GM12865 (cell line): ENCODE data around the gene RHOD.

Source experiments
- DNase-seq: peaks from one replicate; pipeline ENCODE4 v3.0.0; 2010; ENCODE audit warnings: low read depth
- H3K4me3 ChIP-seq: 2 replicates; pipeline ENCODE4 v1.5.1; 2011; ENCODE audit warnings: mild to moderate bottlenecking, low read depth, low read length, control low read depth
- TF ChIP-seq, protein P1 (sequence below): IDR thresholded peaks from 2 replicates; pipeline ENCODE4 v1.5.1; 2011; ENCODE audit warnings: low read length, control low read depth, low read depth, inconsistent platforms; ENCODE audit not compliant: insufficient read depth; ENCODE audit errors: missing control alignments

RHOD gene

DNA sequence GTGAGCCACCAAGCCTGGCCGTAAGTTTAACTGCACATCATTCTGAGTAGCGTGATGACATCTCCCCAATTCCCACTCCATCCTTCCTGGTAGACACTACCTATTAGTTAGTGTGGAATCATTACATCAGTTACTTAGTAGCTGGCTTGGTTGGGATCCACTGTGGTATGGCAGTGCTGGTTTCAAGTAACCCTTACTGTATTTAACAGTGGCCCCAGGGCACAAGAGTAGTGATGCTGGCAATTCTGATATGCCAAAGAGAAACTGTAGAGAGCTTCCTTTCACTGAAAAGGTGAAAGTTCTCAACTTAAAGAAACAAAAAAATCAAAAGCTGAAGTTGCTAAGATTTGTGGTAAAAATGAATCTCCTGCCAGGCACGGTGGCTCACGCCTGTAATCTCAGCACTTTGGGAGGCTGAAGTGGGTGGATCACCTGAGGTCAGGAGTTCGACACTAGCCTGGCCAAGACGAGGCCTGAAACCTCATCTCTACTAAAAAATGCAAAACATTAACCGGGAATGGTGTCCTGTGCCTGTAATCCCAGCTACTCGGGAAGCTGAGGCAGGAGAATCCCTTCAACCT lies 27.2 kb downstream of the RHOD start:
- no peak for DNase-seq
- TF ChIP-seq, protein P1, sequence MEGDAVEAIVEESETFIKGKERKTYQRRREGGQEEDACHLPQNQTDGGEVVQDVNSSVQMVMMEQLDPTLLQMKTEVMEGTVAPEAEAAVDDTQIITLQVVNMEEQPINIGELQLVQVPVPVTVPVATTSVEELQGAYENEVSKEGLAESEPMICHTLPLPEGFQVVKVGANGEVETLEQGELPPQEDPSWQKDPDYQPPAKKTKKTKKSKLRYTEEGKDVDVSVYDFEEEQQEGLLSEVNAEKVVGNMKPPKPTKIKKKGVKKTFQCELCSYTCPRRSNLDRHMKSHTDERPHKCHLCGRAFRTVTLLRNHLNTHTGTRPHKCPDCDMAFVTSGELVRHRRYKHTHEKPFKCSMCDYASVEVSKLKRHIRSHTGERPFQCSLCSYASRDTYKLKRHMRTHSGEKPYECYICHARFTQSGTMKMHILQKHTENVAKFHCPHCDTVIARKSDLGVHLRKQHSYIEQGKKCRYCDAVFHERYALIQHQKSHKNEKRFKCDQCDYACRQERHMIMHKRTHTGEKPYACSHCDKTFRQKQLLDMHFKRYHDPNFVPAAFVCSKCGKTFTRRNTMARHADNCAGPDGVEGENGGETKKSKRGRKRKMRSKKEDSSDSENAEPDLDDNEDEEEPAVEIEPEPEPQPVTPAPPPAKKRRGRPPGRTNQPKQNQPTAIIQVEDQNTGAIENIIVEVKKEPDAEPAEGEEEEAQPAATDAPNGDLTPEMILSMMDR: no peak
- H3K4me3 ChIP-seq: no peak overlapping the region

GRCh38 chr11:67085617-67086016 lies 29.0 kb downstream of the RHOD start:
- H3K4me3 ChIP-seq: no peak overlapping the region
- TF ChIP-seq, protein P1: no peak
- no peak for DNase-seq

GRCh38 chr11:67090717-67091116 lies 34.1 kb downstream of the RHOD start:
- DNase-seq: no peak
- no peak overlapping the region for H3K4me3 ChIP-seq
- TF ChIP-seq, protein P1: no peak

GRCh38 chr11:67095214-67095507 lies 38.5 kb downstream of the RHOD start:
- TF ChIP-seq, protein P1: no peak
- no peak overlapping the region for H3K4me3 ChIP-seq
- no peak for DNase-seq

DNA sequence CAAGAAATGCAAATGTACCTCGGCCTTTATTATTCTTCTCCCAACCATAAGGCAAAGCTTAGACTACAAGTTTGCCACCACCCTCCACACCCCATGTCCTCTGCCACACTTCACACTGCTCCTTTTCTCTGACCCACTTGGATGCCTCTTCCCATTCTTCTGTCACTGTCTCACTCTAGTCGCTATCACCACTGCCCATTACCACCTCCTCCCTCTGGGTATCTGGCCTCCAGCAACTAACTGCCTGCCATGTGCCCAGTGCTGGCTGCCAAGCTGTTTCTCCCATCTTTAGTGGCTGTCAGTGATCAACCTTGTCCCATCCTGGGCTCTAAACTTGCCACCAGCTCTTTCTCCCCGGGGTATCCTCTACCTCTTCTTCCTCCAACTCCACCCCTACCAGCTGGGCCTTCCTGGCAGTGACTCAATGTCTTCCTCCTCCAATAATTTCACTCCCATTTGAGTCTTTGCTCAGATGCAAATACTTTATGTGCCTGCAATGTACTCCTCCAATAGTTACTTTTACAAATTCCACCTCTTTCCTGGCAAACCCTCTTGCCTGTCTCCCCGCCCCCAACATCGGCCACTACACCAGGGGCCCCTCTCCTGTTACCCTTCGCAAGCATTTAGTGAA lies 42.3 kb downstream of the RHOD start:
- no peak overlapping the region for H3K4me3 ChIP-seq
- TF ChIP-seq, protein P1: no peak

GRCh38 chr11:67099831-67100324 lies 43.2 kb downstream of the RHOD start:
- peak; percentile 84 for DNase-seq
- no peak overlapping the region for H3K4me3 ChIP-seq
- TF ChIP-seq, protein P1: no peak

More for the DNA sequence above, 42.3 kb downstream of the RHOD start:
- no peak for DNase-seq

DNA sequence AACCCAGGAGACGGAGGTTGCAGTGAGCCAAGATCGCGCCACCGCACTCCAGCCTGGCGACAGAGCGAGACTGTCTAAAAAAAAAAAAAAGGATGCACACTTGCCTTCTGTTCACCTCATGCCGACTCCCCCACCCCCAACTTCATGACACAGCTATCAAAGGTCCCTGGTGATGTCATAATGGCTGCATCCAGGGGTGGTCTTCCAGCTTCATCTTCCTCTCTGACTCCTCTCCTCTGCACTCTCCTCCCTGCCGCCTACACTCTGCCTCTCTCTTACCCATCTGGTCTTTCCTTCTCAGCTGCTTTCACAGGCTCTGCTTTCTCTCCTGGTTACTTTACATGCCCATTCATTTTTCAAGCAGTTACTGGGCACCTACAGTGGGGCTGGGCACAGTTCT lies 46.0 kb downstream of the RHOD start:
- TF ChIP-seq, protein P1: no peak
- H3K4me3 ChIP-seq: no peak overlapping the region
- DNase-seq: no peak
